ENCODE data around the gene OTUD7B. TPM values are rescaled to one million over a fixed set of nuclear protein-coding genes. Genes with fewer than 3 reads are reported as not detected.
"Not testable (repeated sequence)": the region's sequence is repeated elsewhere in the genome, so short reads cannot be mapped to it uniquely, and the experiment has no call there.

The OTUD7B gene
- 10 to 100 TPM; 18.5 to 20.1 TPM for total RNA-seq

DNA sequence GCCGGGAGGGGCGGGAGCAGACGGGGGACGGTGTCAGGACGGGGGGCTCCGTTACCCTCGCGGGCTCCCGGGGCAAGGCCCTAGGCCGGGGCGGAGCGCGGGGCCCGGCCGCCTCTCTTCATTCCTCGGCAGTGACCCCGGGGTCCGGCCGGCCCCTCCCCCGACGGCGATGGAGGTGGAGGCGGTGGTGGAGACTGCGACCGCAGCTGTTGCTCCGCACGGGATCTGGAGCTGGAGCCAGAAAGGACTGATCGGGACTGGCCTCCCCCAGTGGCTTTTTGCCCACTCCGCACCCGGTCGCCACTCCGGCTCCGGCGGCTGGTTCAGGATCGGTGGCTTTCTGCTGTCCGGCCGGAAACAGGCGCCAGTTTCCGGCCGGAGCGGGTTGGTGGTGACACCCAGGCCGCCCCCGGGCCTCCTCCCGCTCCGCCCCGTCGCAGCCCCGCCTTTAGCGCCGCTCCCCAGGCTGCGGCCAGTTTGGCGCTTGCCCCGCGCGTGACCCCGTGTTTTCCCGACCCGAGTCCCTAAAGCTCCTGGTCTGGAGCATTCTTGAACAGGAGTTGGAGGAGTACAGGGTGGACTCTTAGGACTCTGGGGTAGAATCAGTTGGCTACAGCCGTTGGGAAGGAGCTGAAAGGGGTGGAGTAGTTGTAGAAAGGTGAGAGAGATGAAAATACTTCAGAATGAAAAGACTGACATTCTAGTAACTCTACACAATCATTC is at the start of gene OTUD7B:
Gene OTUD7B, minus strand, starts transcription at position 334 of the 723 bp plus-strand sequence. CDS start 33,216 bp downstream, outside the sequence.
- DNase-seq (peak; percentile 88), ATAC-seq (peak; percentile 62)
- ChIA-PET CTCF (interaction anchor here (0.6 to 4.4 kb wide), 8 partner anchors 13 to 49 kb away, joined by 3 to 34 read pairs (median 4); no protein-coding TSS in a partner anchor), POLR2A (interaction anchor here (0.9 to 1.7 kb wide), 5 partner anchors 13 to 618 kb away, joined by 3 to 13 read pairs (median 5); a partner anchor contains a TSS)
- peaks cover 19% of the 10 kb centered on the region for H3K36me3 Mint-ChIP-seq (ENCODE audit: low read depth)
- peak within 1 kb of the TSS; percentile 99 for H3K27ac Mint-ChIP-seq
- intact Hi-C loops (cut with DNase I, micrococcal nuclease) = loop anchor here in 1 of 2 experiments (1.0 to 5.0 kb wide), 9 partner anchors 48 to 619 kb away; partner anchors contain the start of genes ANP32E, ENSA, PLEKHO1 and SF3B4
- no peaks in the 10 kb centered on the region for H3K27me3 Mint-ChIP-seq
- H3K4me3 Mint-ChIP-seq = peak within 1 kb of the TSS; percentile 99
- peaks cover 37% of the 10 kb centered on the region for H3K4me1 Mint-ChIP-seq
- no peaks in the 10 kb centered on the region for H3K9me3 Mint-ChIP-seq (ENCODE audit: low read depth)

DNA sequence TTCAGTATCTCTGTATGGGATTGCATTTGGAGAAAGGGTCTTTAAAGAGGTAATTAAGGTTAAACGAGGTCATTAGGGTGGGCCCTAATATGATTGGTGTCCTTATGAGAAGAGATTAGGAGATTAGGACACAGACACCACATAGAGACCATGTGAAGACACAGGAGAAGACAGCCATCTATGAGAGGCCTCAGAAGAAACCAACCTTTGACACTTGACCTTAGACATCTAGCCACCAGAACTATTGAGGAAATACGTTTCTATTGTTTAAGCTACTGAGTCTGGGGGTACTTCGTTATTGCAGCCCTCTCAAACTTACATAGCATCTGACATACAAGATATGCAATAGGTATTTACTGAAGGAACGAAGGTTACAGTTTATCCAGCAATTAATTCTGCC is 49.7 kb upstream of the OTUD7B start:
- intact Hi-C loops (cut with DNase I, micrococcal nuclease) = no loop called here
- no peaks in the 10 kb centered on the region for H3K27me3 Mint-ChIP-seq
- ChIA-PET CTCF (interaction anchor here (0.6 to 1.1 kb wide), 2 partner anchors 101 to 128 kb away, joined by 3 read pairs; no protein-coding TSS in a partner anchor), POLR2A (interaction anchor here (0.6 to 0.7 kb wide), 2 partner anchors 85 to 172 kb away, joined by 4 read pairs; a partner anchor contains a TSS)
- no peaks in the 10 kb centered on the region for H3K36me3 Mint-ChIP-seq (ENCODE audit: low read depth)
- H3K4me3 Mint-ChIP-seq = no peak overlapping the region
- DNase-seq = no peak
- H3K27ac Mint-ChIP-seq = no peak overlapping the region
- no peak for ATAC-seq
- H3K9me3 Mint-ChIP-seq (ENCODE audit: low read depth) = no peaks in the 10 kb centered on the region
- H3K4me1 Mint-ChIP-seq = peaks cover 1% of the 10 kb centered on the region

DNA sequence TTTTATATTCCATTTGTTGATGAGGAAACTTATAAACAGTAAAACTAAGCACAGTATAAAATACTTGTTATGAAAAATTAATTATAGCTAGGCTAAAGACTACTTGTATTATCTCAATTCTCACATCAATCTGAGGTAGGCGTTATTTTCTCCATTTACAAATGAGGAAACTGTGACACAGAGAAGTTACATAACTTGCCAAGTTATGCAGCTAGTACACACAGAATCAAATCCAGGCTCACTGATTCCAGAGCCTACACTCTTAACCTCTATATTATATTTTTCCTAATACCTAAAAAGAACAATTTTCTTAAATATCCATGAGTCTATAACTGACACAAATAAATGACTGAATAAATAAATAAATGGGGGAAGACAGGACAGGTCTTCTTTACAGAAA is 45.9 kb upstream of the OTUD7B start:
- no peaks in the 10 kb centered on the region for H3K36me3 Mint-ChIP-seq (ENCODE audit: low read depth)
- no peak for ATAC-seq
- DNase-seq = no peak
- H3K27ac Mint-ChIP-seq = no peak overlapping the region
- no peaks in the 10 kb centered on the region for H3K9me3 Mint-ChIP-seq (ENCODE audit: low read depth)
- H3K4me3 Mint-ChIP-seq = no peak overlapping the region
- peaks cover 1% of the 10 kb centered on the region for H3K27me3 Mint-ChIP-seq
- intact Hi-C loops (cut with DNase I, micrococcal nuclease) = no loop called here
- ChIA-PET POLR2A (no interaction called here), CTCF (no interaction called here)
- H3K4me1 Mint-ChIP-seq = no peaks in the 10 kb centered on the region

DNA sequence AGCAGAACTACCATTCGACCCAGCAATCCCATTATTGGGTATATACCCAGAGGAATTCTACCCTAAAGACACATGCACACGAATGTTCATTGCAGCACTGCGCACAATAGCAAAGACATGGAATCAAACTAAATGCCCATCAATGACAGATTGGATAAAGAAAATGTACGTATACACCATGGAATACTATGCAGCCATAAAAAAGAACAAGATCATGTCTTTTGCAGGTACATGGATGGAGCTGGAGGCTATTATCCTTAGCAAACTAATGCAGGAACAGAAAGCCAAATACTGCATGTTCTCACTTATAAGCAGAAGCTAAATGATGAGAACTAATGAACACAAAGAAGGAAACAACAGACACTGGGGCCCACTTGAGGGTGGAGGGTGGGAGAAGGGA is 45.0 kb upstream of the OTUD7B start:
- CTCF ChIA-PET = interaction anchor here (0.6 to 1.1 kb wide), 2 partner anchors 42 to 94 kb away, joined by 3 to 4 read pairs; partner anchors contain the start of gene PLEKHO1

DNA sequence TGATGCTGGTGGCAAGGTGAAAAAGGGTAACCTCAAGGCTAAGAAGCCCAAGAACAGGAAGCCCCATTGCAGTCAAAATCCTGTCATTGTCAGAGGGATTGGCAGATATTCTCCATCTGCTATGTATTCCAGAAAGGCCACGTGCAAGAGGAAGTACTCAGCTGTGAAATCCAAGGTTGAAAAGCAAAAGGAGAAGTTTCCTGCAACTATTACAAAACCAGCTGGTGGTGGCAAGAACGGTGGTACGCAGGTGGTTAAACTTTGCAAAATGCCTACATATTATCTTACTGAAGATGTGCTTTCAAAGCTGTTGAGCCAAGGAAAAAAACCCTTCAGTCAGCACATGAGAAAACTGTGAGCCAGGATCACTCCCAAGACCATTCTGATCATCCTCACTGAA is 43.4 kb upstream of the OTUD7B start:
- intact Hi-C loops (cut with DNase I, micrococcal nuclease) = no loop called here
- Mint-ChIP-seq H3K4me3 (no peak overlapping the region), H3K27ac (no peak overlapping the region), H3K4me1 (peaks cover 2% of the 10 kb centered on the region), H3K9me3 (ENCODE audit: low read depth) (no peaks in the 10 kb centered on the region), H3K36me3 (ENCODE audit: low read depth) (no peaks in the 10 kb centered on the region), H3K27me3 (peaks cover 1% of the 10 kb centered on the region)
- ATAC-seq = no peak
- CTCF ChIA-PET = interaction anchor here (0.9 to 1.4 kb wide), 4 partner anchors 13 to 111 kb away, joined by 3 to 4 read pairs (median 3); no protein-coding TSS in a partner anchor
- POLR2A ChIA-PET = no interaction called here
- DNase-seq = no peak

More for the DNA sequence above, 45.0 kb upstream of the OTUD7B start:
- intact Hi-C loops (cut with DNase I, micrococcal nuclease); ATAC-seq; H3K9me3 Mint-ChIP-seq (ENCODE audit: low read depth); H3K36me3 Mint-ChIP-seq (ENCODE audit: low read depth); H3K4me1 Mint-ChIP-seq; H3K27me3 Mint-ChIP-seq; H3K4me3 Mint-ChIP-seq; H3K27ac Mint-ChIP-seq; POLR2A ChIA-PET; DNase-seq: not testable (repeated sequence)

DNA sequence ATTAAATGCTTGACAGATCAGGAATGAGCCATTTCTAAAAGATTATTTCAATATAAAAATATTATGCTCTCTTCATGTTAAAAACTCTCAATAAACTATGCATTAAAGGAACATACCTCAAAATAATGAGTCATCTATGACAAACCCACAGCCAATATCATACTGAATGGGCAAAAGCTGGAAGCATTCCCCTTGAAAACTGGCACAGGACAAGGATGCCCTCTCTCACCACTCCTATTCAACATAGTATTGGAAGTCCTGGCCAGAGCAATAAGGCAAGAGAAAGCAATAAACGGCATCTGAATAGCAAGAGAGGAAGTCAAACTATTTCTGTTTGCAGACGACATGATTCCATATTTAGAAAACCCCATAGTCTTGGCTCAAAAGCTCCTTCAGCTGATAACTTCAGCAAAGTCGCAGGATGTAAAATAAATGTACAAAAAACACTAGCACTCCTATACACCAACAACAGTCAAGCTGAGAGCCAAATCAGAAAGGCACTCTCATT is 41.4 kb upstream of the OTUD7B start:
- ATAC-seq; H3K4me1 Mint-ChIP-seq; DNase-seq; H3K4me3 Mint-ChIP-seq; H3K27ac Mint-ChIP-seq; H3K9me3 Mint-ChIP-seq (ENCODE audit: low read depth); H3K36me3 Mint-ChIP-seq (ENCODE audit: low read depth); H3K27me3 Mint-ChIP-seq; POLR2A ChIA-PET: not testable (repeated sequence)
- CTCF ChIA-PET = interaction anchor here (1.4 to 2.6 kb wide), 4 partner anchors 12 to 90 kb away, joined by 3 to 31 read pairs (median 7); no protein-coding TSS in a partner anchor
- intact Hi-C loops (cut with DNase I, micrococcal nuclease) = loop anchor here in 1 of 2 experiments (2.0 kb wide), 1 partner anchor 153 kb away; the partner anchor contains the start of gene BOLA1

DNA sequence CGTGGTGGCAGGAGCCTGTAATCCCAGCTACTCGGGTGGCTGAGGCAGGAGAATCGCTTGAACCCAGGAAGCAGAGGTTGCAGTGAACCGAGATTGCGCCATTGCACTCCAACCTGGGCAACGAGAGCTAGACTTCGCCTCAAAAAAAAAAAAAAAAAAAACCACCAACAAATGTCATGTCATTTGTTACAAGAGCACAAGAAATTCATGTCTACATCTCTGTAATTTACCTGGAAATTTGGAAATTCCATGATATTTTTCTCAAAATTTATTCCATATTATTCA is 40.5 kb upstream of the OTUD7B start:
- POLR2A ChIA-PET = interaction anchor here (1.5 kb wide), 1 partner anchor 164 kb away, joined by 6 read pairs; a partner anchor contains a TSS
- H3K36me3 Mint-ChIP-seq (ENCODE audit: low read depth) = no peaks in the 10 kb centered on the region
- peaks cover 3% of the 10 kb centered on the region for H3K27me3 Mint-ChIP-seq
- no peak for ATAC-seq
- H3K9me3 Mint-ChIP-seq (ENCODE audit: low read depth) = no peaks in the 10 kb centered on the region
- no peak for DNase-seq
- no peak overlapping the region for H3K27ac Mint-ChIP-seq
- H3K4me1 Mint-ChIP-seq = peaks cover 2% of the 10 kb centered on the region
- H3K4me3 Mint-ChIP-seq = no peak overlapping the region
- CTCF ChIA-PET = interaction anchor here (0.7 to 2.6 kb wide), 6 partner anchors 13 to 89 kb away, joined by 3 to 31 read pairs (median 6); no protein-coding TSS in a partner anchor
- intact Hi-C loops (cut with DNase I, micrococcal nuclease) = loop anchor here in 1 of 2 experiments (2.0 kb wide), 1 partner anchor 152 kb away; the partner anchor contains the start of gene BOLA1

DNA sequence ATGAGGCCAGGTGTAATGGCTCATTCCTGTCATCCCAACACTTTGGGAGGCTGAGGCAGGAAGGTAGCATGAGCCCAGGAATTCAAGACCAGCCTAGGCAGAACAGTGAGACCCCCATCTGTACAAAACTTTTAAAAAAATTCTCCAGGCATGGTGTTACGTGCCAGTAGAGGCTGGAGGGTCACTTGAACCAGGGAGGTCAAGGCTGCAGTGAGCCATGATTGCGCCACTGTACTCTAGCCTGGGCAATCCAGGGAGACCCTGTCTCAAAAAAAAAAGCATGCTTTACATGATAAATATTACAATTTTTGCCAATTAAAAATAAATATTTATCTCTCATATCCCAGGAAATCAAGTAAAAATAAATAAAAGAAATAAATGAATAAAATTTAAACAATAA is 39.4 kb upstream of the OTUD7B start:
- Mint-ChIP-seq H3K9me3 (ENCODE audit: low read depth) (no peaks in the 10 kb centered on the region), H3K4me3 (no peak overlapping the region), H3K27ac (no peak overlapping the region), H3K4me1 (peaks cover 2% of the 10 kb centered on the region), H3K27me3 (peaks cover 3% of the 10 kb centered on the region), H3K36me3 (ENCODE audit: low read depth) (no peaks in the 10 kb centered on the region)
- DNase-seq = no peak
- ChIA-PET CTCF (interaction anchor here (0.5 to 2.6 kb wide), 6 partner anchors 14 to 162 kb away, joined by 3 to 31 read pairs (median 6); a partner anchor contains a TSS), POLR2A (interaction anchor here (1.5 kb wide), 1 partner anchor 162 kb away, joined by 6 read pairs; a partner anchor contains a TSS)
- no peak for ATAC-seq
- intact Hi-C loops (cut with DNase I, micrococcal nuclease) = loop anchor here (1.0 to 2.0 kb wide), 4 partner anchors 88 to 162 kb away; partner anchors contain the start of genes BOLA1 (in 1 of the 2) and SF3B4 (in 1 of the 2)

DNA sequence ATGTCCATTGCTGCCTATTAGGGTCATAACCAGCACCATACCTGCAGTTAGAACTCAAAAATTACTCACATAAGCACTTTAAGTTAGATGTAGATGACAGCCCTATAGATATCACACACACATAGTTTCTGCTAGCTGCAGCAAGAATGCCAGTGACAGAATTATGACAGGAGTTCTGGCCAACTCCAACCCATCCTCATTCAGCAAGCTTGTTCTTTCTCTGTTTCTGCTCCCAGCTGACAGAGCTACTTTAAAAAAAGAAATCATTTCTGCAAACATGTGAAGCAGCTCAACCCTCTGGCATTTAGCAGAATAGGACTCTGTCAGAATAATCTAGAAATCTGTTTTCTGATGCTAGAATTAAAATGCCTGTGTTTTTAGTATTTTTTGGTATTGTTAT is 23.8 kb upstream of the OTUD7B start:
- peaks cover 4% of the 10 kb centered on the region for H3K27me3 Mint-ChIP-seq
- no peak overlapping the region for H3K4me3 Mint-ChIP-seq
- POLR2A ChIA-PET = no interaction called here
- CTCF ChIA-PET = interaction anchor here (0.6 to 1.5 kb wide), 2 partner anchors 72 to 153 kb away, joined by 3 to 4 read pairs; no protein-coding TSS in a partner anchor
- H3K9me3 Mint-ChIP-seq (ENCODE audit: low read depth) = no peaks in the 10 kb centered on the region
- ATAC-seq = no peak
- no peak overlapping the region for H3K27ac Mint-ChIP-seq
- DNase-seq = no peak
- H3K4me1 Mint-ChIP-seq = no peaks in the 10 kb centered on the region
- no peaks in the 10 kb centered on the region for H3K36me3 Mint-ChIP-seq (ENCODE audit: low read depth)
- intact Hi-C loops (cut with DNase I, micrococcal nuclease) = no loop called here

DNA sequence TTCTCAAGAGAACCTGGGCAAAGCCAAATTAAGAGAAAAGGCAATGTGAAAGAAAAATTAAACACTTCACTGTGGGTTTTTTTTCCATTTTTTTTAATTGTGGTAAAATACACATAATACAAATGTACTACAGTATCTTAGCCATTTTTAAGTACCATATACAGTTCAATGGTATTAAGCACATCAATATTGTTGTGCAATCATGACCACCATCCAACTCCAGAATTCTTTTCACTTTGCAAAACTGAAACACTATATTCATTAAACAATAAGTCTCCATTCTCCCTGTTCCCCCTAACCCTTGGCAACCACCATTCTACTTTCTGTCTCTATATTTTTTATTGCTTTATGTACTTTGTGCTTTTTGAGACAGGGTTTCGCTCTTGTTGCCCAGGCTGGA is 17.8 kb upstream of the OTUD7B start:
- POLR2A ChIA-PET = no interaction called here

DNA sequence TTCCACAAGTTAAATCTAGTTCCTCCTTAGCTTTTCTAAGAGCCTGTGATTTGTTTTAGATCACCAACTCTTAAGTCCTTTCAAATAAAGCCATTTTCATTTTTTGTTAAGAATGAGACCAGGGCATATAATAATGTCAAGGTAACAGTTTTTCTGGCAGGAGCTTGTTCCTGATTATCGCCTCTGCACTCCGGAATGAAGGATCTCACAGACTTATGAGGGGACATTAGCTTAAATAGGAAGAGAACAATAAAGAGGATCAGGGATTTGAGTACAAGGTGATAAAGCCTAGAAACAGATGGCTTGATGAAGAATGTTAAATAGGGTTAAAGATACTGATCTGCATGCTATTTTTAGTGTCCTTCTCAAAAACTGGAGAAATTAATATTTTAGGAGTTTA is 13.6 kb upstream of the OTUD7B start:
- no peaks in the 10 kb centered on the region for H3K36me3 Mint-ChIP-seq (ENCODE audit: low read depth)
- H3K4me3 Mint-ChIP-seq = no peak overlapping the region
- H3K4me1 Mint-ChIP-seq = no peaks in the 10 kb centered on the region
- no peak for DNase-seq
- CTCF ChIA-PET = interaction anchor here (0.8 to 1.2 kb wide), 3 partner anchors 11 to 26 kb away, joined by 3 read pairs; no protein-coding TSS in a partner anchor
- no peak overlapping the region for H3K27ac Mint-ChIP-seq
- POLR2A ChIA-PET = interaction anchor here (0.7 kb wide), 1 partner anchor 137 kb away, joined by 3 read pairs; no protein-coding TSS in a partner anchor
- no peaks in the 10 kb centered on the region for H3K9me3 Mint-ChIP-seq (ENCODE audit: low read depth)
- H3K27me3 Mint-ChIP-seq = peaks cover 5% of the 10 kb centered on the region
- ATAC-seq = no peak
- intact Hi-C loops (cut with DNase I, micrococcal nuclease) = no loop called here

More for the DNA sequence above, 17.8 kb upstream of the OTUD7B start:
- H3K27ac Mint-ChIP-seq = no peak overlapping the region
- H3K27me3 Mint-ChIP-seq = peaks cover 7% of the 10 kb centered on the region
- intact Hi-C loops (cut with DNase I, micrococcal nuclease) = no loop called here
- H3K36me3 Mint-ChIP-seq (ENCODE audit: low read depth) = no peaks in the 10 kb centered on the region
- no peaks in the 10 kb centered on the region for H3K9me3 Mint-ChIP-seq (ENCODE audit: low read depth)
- DNase-seq = no peak
- no peaks in the 10 kb centered on the region for H3K4me1 Mint-ChIP-seq
- no peak overlapping the region for H3K4me3 Mint-ChIP-seq
- CTCF ChIA-PET = no interaction called here
- no peak for ATAC-seq

Data from activated CD4-positive, alpha-beta T cell treated with anti-CD3 and anti-CD28 coated beads for 36 hours (primary cell).